GM18499 (cell line): Measurements from ENCODE around the gene ZNF33B.
"Not testable (repeated sequence)": the region's sequence is repeated elsewhere in the genome, so short reads cannot be mapped to it uniquely, and the experiment has no call there.

ENCODE experiments used
- ATAC-seq: cut with Tn5 transposase; IDR thresholded peaks from one replicate; pipeline ENCODE4 v1.9.1; 2021; ENCODE audit warnings: moderate number of reproducible peaks; ENCODE audit not compliant: insufficient read depth, unreplicated experiment

ZNF33B gene

GRCh38 chr10:42618424-42618823 is 19.9 kb downstream of the ZNF33B start:
- ATAC-seq, result no peak

- ATAC-seq, result no peak
These were observed 23.0 kb downstream of the ZNF33B start for GRCh38 chr10:42615419-42615818.

DNA sequence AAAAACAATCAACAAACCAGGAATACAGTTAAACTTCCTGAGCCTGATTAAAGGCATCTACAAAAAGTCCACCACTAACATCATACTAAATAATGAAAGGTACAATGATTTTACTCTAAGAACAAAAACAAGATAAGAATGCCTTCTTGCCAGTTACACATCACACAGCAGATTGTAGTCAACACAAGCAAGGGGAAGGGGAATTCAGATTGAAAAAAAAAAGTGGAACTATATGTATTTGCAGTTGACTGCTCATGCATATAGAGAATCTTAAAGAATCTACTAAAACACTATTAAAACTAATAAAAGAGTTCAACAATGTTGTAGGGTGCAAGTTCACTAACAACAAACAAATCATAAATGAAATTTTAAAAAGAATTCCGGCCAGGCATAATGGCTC is 28.5 kb downstream of the ZNF33B start:
- no peak for ATAC-seq

- no peak for ATAC-seq
These were observed 40.0 kb downstream of the ZNF33B start for GRCh38 chr10:42598249-42598873.

GRCh38 chr10:42596196-42596595 is 42.2 kb downstream of the ZNF33B start:
- ATAC-seq, result no peak

DNA sequence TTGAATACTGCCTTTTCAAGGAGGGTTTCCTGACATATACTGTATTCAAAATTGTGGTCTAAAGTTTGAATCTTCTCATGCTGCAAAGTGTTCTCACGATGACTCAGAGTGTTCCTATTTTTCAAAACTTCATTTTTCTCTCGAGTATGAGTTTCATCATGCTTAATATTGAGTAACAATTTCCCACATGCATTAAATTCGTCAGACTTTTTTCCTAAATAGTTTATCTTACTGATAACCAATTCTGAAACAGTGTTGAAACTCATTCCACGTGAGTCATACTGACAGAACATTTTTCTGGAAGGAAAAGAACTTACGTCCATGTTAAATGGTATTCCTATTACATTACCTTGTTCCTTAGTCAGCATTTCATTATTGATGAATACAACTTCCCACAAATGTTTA is 44.1 kb downstream of the ZNF33B start:
- ATAC-seq, result no peak

- no peak for ATAC-seq
These were observed 45.1 kb downstream of the ZNF33B start for GRCh38 chr10:42593284-42593683.

GRCh38 chr10:42583828-42584227 is 54.5 kb downstream of the ZNF33B start:
- ATAC-seq, result no peak

- ATAC-seq, result no peak
These were observed 60.4 kb downstream of the ZNF33B start for GRCh38 chr10:42578019-42578418.

GRCh38 chr10:42576338-42576737 is 62.0 kb downstream of the ZNF33B start:
- ATAC-seq, result no peak

- no peak for ATAC-seq
These were observed 64.0 kb downstream of the ZNF33B start for GRCh38 chr10:42574336-42574735.

- no peak for ATAC-seq
These were observed 81.4 kb downstream of the ZNF33B start for GRCh38 chr10:42556931-42557330.

DNA sequence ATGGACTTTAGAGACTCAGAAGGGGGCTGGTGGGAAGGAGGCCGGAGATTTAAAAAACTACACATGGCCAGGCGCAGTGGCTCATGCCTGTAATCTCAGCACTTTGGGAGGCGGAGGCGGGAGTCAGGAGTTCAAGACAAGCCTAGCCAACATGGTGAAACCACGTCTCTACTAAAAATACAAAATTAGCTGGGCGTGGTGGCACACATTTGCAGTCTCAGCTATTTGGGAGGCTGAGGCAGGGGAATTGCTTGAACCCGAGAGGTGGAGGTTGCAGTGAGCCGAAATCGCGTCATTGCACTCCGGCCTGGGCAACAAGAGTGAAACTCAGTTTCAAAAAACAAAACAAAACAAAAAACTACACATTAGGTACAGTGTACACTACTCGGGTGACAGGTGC is 84.8 kb downstream of the ZNF33B start:
- not testable (repeated sequence) for ATAC-seq

- peak; percentile 6 for ATAC-seq
These were observed 85.3 kb downstream of the ZNF33B start for GRCh38 chr10:42553064-42553407.

- ATAC-seq, result peak; percentile 89
These were observed 85.9 kb downstream of the ZNF33B start for GRCh38 chr10:42552188-42553063.

DNA sequence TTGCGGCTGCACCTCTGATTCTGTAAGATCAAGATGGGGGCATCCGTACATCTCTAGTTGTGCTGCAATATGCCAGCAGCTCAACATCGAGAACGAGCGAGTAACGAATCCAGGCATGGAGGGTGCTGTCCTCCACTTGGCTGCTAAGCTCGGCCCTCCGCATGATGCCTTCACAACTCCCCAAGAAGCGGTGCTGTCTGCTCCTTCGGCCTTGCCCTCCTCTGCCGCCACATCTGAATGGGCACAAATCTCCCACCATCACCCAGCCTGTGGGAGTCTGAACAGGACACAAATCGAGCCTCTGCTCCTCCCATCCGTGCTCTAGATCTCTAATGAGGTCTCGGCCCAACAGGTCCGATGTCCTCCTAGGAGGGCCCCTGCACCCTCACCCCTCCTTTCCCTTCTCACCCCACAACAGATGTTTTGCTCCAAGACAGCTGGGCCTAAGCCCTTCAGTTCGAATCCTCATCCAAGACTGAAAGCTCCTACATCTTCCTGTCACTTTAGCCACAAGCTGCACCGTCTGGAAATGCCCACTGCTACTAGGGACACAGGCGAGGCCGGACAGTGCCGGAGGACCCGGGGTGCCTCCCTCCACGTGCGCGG is 86.7 kb downstream of the ZNF33B start:
- ATAC-seq, result no peak

DNA sequence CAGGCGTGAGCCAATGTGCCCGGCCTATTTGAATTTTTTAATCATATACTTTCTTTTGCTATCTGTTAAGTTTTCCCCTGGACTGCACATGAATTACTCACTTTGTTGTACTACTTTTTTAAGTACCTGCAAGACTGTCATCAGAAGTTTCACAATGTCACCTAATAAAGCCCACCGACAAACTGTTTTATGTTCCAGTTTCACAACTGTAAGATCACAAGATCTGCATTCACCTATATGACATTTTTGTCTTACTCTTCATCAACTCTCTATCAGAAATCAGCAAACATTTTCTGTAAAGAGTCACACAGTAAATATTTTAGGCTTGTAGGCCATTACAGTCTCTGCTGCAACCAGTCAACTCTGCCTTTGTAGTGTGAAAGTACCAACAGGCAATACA is 88.5 kb downstream of the ZNF33B start:
- ATAC-seq, result no peak

GRCh38 chr10:42548254-42548653 is 90.1 kb downstream of the ZNF33B start:
- ATAC-seq, result no peak

DNA sequence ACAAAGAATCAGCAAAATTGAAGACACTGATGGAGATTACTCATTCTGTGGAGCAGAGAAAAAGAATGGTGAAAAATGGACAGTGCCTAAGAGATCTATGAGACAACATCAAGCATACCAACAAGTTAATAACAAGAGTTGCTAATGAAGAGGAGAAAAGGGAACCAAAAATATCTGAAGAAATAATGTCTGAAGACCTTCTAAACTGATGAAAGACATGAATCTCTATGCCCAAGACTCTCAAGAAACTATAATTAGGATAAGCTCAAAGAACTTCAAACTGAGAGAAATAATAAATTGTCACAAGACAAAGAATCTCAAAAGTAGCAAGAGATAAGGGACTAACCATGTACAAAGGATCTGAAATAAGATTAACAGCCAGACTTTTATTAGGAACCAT is 93.4 kb downstream of the ZNF33B start:
- ATAC-seq, result no peak

DNA sequence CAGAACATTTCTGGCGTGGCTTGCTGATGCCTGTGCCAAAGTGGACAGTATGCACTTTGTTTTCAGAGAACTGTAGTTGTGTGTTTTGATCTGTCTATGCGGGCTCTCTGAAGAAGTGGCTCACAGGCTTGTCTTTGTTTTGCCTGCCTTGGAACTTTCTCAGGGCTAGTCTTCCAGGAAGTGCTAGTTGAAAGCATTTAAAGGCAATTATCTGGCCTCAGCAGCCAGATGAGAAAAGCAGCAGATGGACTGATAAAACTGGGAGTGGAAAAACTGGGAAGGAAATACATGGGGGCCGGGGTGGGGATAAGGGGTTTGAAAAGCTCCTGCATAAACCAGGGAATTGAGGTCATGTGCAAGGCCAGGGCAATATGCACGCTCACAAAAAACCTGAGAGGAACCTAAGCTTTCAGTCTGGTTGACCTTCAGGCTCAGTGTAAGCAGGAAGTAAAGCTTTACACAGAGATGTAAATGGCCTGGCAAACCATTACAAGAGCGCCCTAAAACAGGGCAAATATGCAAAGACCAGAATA is 94.5 kb downstream of the ZNF33B start:
- ATAC-seq, result no peak
